ENCODE data around the gene SRPK1. TPM values are rescaled to one million over a fixed set of nuclear protein-coding genes. Genes with fewer than 3 reads are reported as not detected.

Gene SRPK1
- total RNA-seq, 1 donor, result 36.6 TPM

DNA sequence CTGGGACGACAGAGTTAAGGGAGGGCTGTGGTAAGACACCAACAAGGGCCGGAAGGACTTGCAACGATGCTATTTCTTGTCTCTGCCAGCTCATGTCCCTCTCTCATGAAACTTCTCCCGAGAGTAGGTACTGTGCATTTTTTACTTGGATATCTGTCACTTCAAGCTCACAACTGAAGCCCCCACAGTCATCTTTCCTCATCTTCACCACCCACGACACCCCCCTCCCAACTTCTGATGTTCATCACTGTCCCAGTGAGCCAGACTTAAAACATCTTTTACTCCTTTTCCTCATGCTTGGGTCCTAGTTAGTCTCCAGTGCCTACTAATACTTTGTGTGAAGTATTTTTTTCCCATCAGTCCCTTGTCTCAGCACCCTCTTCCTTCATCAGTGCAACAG, 34.6 kb upstream of the SRPK1 start:
- TF ChIP-seq CTCF (IDR thresholded peaks at IDR 0.05; ENCODE audit: extremely low read depth, low read depth, low read length), result no peak
- Histone ChIP-seq H3K79me2 (ENCODE audit: insufficient read depth, low read length) (no peaks in the 10 kb centered on the region), H3K27ac (ENCODE audit: low read depth, low read length) (no peak overlapping the region), H3K9me3 (ENCODE audit: low read depth, low read length) (no peaks in the 10 kb centered on the region), H3K4me1 (ENCODE audit: insufficient read depth, low read length) (peaks cover 4% of the 10 kb centered on the region), H3K4me3 (ENCODE audit: insufficient read depth, low read length) (no peak overlapping the region), H3K36me3 (ENCODE audit: insufficient read depth, low read length) (no peaks in the 10 kb centered on the region), H2AFZ (ENCODE audit: low read length) (peak overlapping the region; percentile 5), H4K20me1 (ENCODE audit: insufficient read depth, low read length) (no peaks in the 10 kb centered on the region), H3K27me3 (ENCODE audit: insufficient read depth, low read length) (peaks cover 17% of the 10 kb centered on the region), H3K4me2 (ENCODE audit: insufficient read depth, low read length) (peak overlapping the region; percentile 49)
- no peak for DNase-seq (ENCODE audit: insufficient read length, low spot score, missing footprints)

DNA sequence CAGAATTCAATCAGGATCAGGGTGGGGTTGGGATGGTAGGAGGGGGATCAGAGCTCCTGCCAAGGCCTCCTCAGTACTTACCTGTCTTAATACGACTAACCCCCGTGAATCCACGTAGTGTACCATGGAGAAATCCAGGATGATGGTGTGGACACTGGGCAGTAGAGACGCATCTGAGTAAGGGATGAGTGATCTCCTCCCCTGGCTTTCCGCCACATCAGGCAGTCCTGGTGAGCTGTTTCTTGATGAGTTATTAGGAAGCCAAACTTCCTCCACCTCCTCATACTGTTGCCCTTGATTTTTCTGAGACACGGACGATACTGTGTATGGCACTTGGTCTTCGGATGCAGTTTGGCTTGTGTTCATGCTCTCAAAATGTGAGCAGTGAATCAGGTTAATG, 34.2 kb upstream of the SRPK1 start:
- Histone ChIP-seq H3K4me2 (ENCODE audit: insufficient read depth, low read length) (peak overlapping the region; percentile 49), H3K27ac (ENCODE audit: low read depth, low read length) (no peak overlapping the region), H3K36me3 (ENCODE audit: insufficient read depth, low read length) (no peaks in the 10 kb centered on the region), H3K4me1 (ENCODE audit: insufficient read depth, low read length) (peaks cover 4% of the 10 kb centered on the region), H3K4me3 (ENCODE audit: insufficient read depth, low read length) (no peak overlapping the region), H4K20me1 (ENCODE audit: insufficient read depth, low read length) (no peaks in the 10 kb centered on the region), H3K27me3 (ENCODE audit: insufficient read depth, low read length) (peaks cover 17% of the 10 kb centered on the region), H2AFZ (ENCODE audit: low read length) (peak overlapping the region; percentile 5), H3K9me3 (ENCODE audit: low read depth, low read length) (no peaks in the 10 kb centered on the region), H3K79me2 (ENCODE audit: insufficient read depth, low read length) (no peaks in the 10 kb centered on the region)
- TF ChIP-seq CTCF (IDR thresholded peaks at IDR 0.05; ENCODE audit: extremely low read depth, low read depth, low read length), result no peak
- peak; percentile 56 for DNase-seq (ENCODE audit: insufficient read length, low spot score, missing footprints)

DNA sequence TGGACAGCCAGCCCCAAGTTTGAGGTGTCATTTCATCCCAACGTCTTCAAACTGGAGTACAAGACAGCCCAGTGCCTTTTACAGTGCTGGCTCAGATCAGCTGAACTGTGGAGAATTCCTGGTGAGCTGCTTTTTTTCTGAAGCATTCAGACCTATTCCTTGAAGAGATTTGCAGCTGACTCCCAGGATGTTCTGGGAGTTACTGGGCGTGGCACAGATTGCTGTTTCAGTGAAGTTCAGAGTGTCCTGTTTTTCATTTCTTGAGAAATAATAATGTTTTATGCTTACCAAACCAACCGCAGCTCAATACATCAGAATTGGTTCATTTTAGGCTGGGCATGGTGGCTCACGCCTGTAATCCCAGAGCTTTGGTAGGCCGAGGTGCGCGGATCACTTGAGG, 33.4 kb upstream of the SRPK1 start:
- Histone ChIP-seq H3K36me3 (ENCODE audit: insufficient read depth, low read length) (no peaks in the 10 kb centered on the region), H3K79me2 (ENCODE audit: insufficient read depth, low read length) (no peaks in the 10 kb centered on the region), H3K27me3 (ENCODE audit: insufficient read depth, low read length) (peaks cover 13% of the 10 kb centered on the region), H3K4me2 (ENCODE audit: insufficient read depth, low read length) (no peak overlapping the region), H3K4me3 (ENCODE audit: insufficient read depth, low read length) (no peak overlapping the region), H2AFZ (ENCODE audit: low read length) (no peak overlapping the region), H4K20me1 (ENCODE audit: insufficient read depth, low read length) (no peaks in the 10 kb centered on the region), H3K27ac (ENCODE audit: low read depth, low read length) (no peak overlapping the region), H3K9me3 (ENCODE audit: low read depth, low read length) (no peaks in the 10 kb centered on the region), H3K4me1 (ENCODE audit: insufficient read depth, low read length) (peaks cover 4% of the 10 kb centered on the region)
- no peak for TF ChIP-seq CTCF (IDR thresholded peaks at IDR 0.05; ENCODE audit: extremely low read depth, low read depth, low read length)
- DNase-seq (ENCODE audit: insufficient read length, low spot score, missing footprints), result no peak

GRCh38 chr6:35948725-35949124, 27.8 kb upstream of the SRPK1 start:
- Histone ChIP-seq H3K4me3 (ENCODE audit: insufficient read depth, low read length) (no peak overlapping the region), H3K9me3 (ENCODE audit: low read depth, low read length) (no peaks in the 10 kb centered on the region), H3K79me2 (ENCODE audit: insufficient read depth, low read length) (no peaks in the 10 kb centered on the region), H3K27me3 (ENCODE audit: insufficient read depth, low read length) (no peaks in the 10 kb centered on the region), H3K36me3 (ENCODE audit: insufficient read depth, low read length) (no peaks in the 10 kb centered on the region), H3K4me1 (ENCODE audit: insufficient read depth, low read length) (no peaks in the 10 kb centered on the region), H3K27ac (ENCODE audit: low read depth, low read length) (no peak overlapping the region), H4K20me1 (ENCODE audit: insufficient read depth, low read length) (no peaks in the 10 kb centered on the region), H2AFZ (ENCODE audit: low read length) (no peak overlapping the region), H3K4me2 (ENCODE audit: insufficient read depth, low read length) (no peak overlapping the region)
- peak; percentile 62 for DNase-seq (ENCODE audit: insufficient read length, low spot score, missing footprints)
- TF ChIP-seq CTCF (IDR thresholded peaks at IDR 0.05; ENCODE audit: extremely low read depth, low read depth, low read length), result peak; percentile 51

Measured in osteoblast (primary cell).